GM23338 (cell line): Measurements from ENCODE around the gene CHST10. TPM values are rescaled to one million over a fixed set of nuclear protein-coding genes. Genes with fewer than 3 reads are reported as not detected.

Source experiments
- polyA plus RNA-seq: library from polyadenylated mRNA; unstranded; fragments of >200 nt; fragmentation: Nextera tagmentation; extraction: Ambion mirVana; gene quantifications from 2 replicates; pipeline ENCODE4 v1.2.1, GENCODE V29; 2016
- small RNA-seq: library from RNA; depleted of rRNA; stranded (forward); fragments of <200 nt; gene quantifications from one replicate; pipeline ENCODE3, GENCODE V24; 2014; ENCODE audit warnings: low replicate concordance
- total RNA-seq: library from RNA; depleted of rRNA; stranded (reverse); fragments of >200 nt; shearing (Covaris generic); gene quantifications from 2 replicates; pipeline ENCODE4 v1.2.3, GENCODE V29; 2014; rRNA removed

The CHST10 gene
- total and polyA plus RNA-seq, 2 experiments from 2014 or later, result 7.7 to 24.5 TPM

Small RNA genes within 50 kb of the gene (small RNA-seq; reads per million reads assigned to genes)
- not detected for gene AC012493.2
- gene AC012493.3, result not detected

Other genes with a start within 250 kb of the CHST10 start
- 0.24 and 0.35 TPM in 2 replicates for gene LONRF2, start 95.2 kb downstream of the CHST10 start, total RNA-seq
- gene LONRF2, start 95.2 kb downstream of the CHST10 start, polyA plus RNA-seq, result 0.03 and 0.05 TPM in 2 replicates
- not detected in 2 replicates for gene NMS, start 52.8 kb upstream of the CHST10 start, total RNA-seq
- gene NMS, start 52.8 kb upstream of the CHST10 start, polyA plus RNA-seq, result not detected in 2 replicates
- 25.0 and 28.1 TPM in 2 replicates for gene PDCL3, start 145.3 kb upstream of the CHST10 start, total RNA-seq
- 59.2 and 72.4 TPM in 2 replicates for gene PDCL3, start 145.3 kb upstream of the CHST10 start, polyA plus RNA-seq